ENCODE data around the gene ESYT2. TPM values are rescaled to one million over a fixed set of nuclear protein-coding genes. Genes with fewer than 3 reads are reported as not detected.

ESYT2 gene
- total RNA-seq, 1 experiment from 2014 or later = 39.0 TPM

GRCh38 chr7:158683541-158683940, 145.8 kb downstream of the ESYT2 start:
- Histone ChIP-seq H3K9ac (ENCODE audit: extremely low read depth, insufficient read length, low read length) (no peak overlapping the region), H2BK15ac (ENCODE audit: low read depth, low read length) (no peak overlapping the region), H3K9me3 (ENCODE audit: control insufficient read depth, low read depth, low read length) (no peaks in the 10 kb centered on the region), H4K5ac (ENCODE audit: insufficient read length, low read depth, low read length) (no peak overlapping the region), H4K8ac (replicated peaks; ENCODE audit: insufficient read length, low read depth, low read length) (no peak overlapping the region), H3K4me2 (ENCODE audit: insufficient read depth, insufficient read length, low read length) (no peak overlapping the region), H3K18ac (ENCODE audit: insufficient read length, low read depth, low read length) (no peak overlapping the region), H3K14ac (ENCODE audit: insufficient read depth, low read length) (no peak overlapping the region), H3K4ac (ENCODE audit: low read depth, low read length) (no peak overlapping the region), H3K79me2 (ENCODE audit: insufficient read depth, low read length) (no peaks in the 10 kb centered on the region), H3K79me1 (ENCODE audit: insufficient read depth, low read depth, low read length, poor library complexity, severe bottlenecking) (no peaks in the 10 kb centered on the region), H2BK20ac (ENCODE audit: low read depth, low read length, poor library complexity, severe bottlenecking) (no peak overlapping the region), H3K27me3 (ENCODE audit: insufficient read depth, low read length) (no peaks in the 10 kb centered on the region), H2BK12ac (ENCODE audit: insufficient read length, low read depth, low read length) (no peak overlapping the region), H2AFZ (ENCODE audit: low read length) (no peak overlapping the region), H4K20me1 (ENCODE audit: control insufficient read depth, insufficient read depth, insufficient read length) (no peaks in the 10 kb centered on the region), H3K56ac (ENCODE audit: insufficient read length, low read depth, low read length) (no peak overlapping the region), H2AK5ac (ENCODE audit: insufficient read length, low read length) (no peak overlapping the region), H2BK120ac (ENCODE audit: low read depth, low read length, poor library complexity, severe bottlenecking) (no peak overlapping the region), H3K27ac (ENCODE audit: insufficient read length, low read depth, low read length) (no peak overlapping the region), H4K91ac (ENCODE audit: insufficient read length, low read depth, low read length) (no peak overlapping the region), H3K4me1 (ENCODE audit: insufficient read depth, low read length) (no peaks in the 10 kb centered on the region), H3K23ac (ENCODE audit: insufficient read length, low read depth, low read length) (no peak overlapping the region), H3K23me2 (ENCODE audit: insufficient read length, low read depth, low read length, poor library complexity, severe bottlenecking) (no peaks in the 10 kb centered on the region), H3T11ph (ENCODE audit: low read length) (no peak overlapping the region), H2BK5ac (ENCODE audit: insufficient read length, low read length) (no peak overlapping the region)
- Mint-ChIP-seq H3K4me1 (no peaks in the 10 kb centered on the region), H3K9me3 (no peaks in the 10 kb centered on the region), H3K36me3 (ENCODE audit: insufficient read depth in 1 of 3, low read depth in 3 of 3) (peaks cover 35 to 83% (median 76%) of the 10 kb centered on the region in 3 experiments; a peak in 6 of 7 replicates), H3K4me3 (no peak overlapping the region), H3K27me3 (ENCODE audit: low read depth) (no peaks in the 10 kb centered on the region), H3K27ac (peak overlapping the region in 2 of 3 experiments; percentile 62 to 71; a peak in 2 of 7 replicates)
- WGBS (ENCODE audit: extremely low coverage, insufficient read length, low lambda C conversion rate) = no CpG with 5 or more reads among the region's 2 CpGs
- TF ChIP-seq CTCF (conservative IDR thresholded peaks at IDR 0.05) = no peak
- DNase-seq = no peak
